ENCODE results near the gene TDO2.

TDO2 gene

DNA sequence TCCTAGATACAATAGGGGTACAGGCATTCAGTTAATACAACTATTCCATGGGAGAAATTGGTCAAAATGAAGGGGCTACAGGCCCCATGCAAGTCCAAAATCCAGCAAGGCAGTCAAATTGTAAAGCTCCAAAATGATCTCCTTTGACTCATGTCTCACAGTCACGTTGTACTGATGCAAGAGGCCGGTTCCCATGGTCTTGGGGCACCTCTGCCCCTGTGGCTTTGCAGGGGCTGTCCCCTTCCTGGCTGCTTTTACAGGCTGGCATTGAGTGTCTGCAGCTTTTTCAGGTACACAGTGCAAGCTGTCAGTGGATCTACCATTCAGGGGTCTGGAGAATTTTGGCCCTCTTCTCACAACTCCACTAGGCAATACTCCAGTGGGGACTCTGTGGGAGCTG lies 24.9 kb upstream of the TDO2 start:
- in situ Hi-C loops (cut with HindIII; ENCODE audit: low sequenced_read_pairs), result no loop called here
- H3K4me3 ChIP-seq (ENCODE audit: low read depth, low read length), result no peak overlapping the region
- TF ChIP-seq, protein P1, sequence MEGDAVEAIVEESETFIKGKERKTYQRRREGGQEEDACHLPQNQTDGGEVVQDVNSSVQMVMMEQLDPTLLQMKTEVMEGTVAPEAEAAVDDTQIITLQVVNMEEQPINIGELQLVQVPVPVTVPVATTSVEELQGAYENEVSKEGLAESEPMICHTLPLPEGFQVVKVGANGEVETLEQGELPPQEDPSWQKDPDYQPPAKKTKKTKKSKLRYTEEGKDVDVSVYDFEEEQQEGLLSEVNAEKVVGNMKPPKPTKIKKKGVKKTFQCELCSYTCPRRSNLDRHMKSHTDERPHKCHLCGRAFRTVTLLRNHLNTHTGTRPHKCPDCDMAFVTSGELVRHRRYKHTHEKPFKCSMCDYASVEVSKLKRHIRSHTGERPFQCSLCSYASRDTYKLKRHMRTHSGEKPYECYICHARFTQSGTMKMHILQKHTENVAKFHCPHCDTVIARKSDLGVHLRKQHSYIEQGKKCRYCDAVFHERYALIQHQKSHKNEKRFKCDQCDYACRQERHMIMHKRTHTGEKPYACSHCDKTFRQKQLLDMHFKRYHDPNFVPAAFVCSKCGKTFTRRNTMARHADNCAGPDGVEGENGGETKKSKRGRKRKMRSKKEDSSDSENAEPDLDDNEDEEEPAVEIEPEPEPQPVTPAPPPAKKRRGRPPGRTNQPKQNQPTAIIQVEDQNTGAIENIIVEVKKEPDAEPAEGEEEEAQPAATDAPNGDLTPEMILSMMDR (IDR thresholded peaks at IDR 0.05; ENCODE audit: low read depth, low read length), result no peak
- DNase-seq (ENCODE audit: low read depth, low spot score), result no peak

DNA sequence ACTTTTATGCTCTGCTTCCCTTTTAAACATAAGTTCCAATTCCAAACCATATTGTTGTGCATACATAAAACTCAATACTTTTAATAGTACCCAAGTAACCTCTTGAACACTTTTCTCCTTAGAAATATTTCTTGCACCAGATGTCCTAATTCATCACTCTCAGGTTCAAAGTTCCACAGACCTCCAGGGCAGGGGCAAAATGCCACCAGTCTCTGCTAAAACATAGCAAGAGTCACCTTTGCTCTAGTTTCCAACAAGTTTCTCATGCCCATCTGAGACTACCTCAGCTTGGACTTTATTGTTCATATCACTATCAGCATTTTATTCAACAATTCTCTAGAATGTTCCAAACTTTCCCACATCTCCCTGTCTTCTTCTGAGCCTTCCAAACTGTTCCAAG lies 23.7 kb upstream of the TDO2 start:
- in situ Hi-C loops (cut with HindIII; ENCODE audit: low sequenced_read_pairs), result no loop called here
- TF ChIP-seq, protein P1 (IDR thresholded peaks at IDR 0.05; ENCODE audit: low read depth, low read length), result no peak

DNA sequence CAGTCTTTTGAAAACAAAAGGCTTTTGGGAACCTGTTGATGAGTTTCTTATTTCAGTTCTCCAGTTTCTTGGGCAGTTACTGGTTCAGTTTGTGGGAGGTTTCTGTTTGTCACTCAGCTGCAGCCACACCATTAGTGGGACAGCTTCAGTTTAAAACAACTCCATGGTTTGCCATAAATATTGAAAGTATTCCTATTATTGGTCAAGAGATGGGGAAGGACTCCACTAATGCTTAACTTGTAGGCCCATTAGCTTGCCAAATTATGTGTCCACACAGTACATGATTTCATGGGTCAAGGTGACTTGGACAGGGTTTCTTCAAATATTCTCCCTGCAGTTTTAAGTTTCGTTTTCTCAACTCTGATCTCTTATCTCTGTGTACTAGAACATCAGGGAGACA lies 21.9 kb upstream of the TDO2 start:
- TF ChIP-seq, protein P1 (IDR thresholded peaks at IDR 0.05; ENCODE audit: low read depth, low read length), result no peak
- in situ Hi-C loops (cut with HindIII; ENCODE audit: low sequenced_read_pairs), result no loop called here
- no peak for DNase-seq (ENCODE audit: low read depth, low spot score)
- H3K4me3 ChIP-seq (ENCODE audit: low read depth, low read length), result no peak overlapping the region

More for the DNA sequence above, 23.7 kb upstream of the TDO2 start:
- DNase-seq (ENCODE audit: low read depth, low spot score), result no peak
- no peak overlapping the region for H3K4me3 ChIP-seq (ENCODE audit: low read depth, low read length)

DNA sequence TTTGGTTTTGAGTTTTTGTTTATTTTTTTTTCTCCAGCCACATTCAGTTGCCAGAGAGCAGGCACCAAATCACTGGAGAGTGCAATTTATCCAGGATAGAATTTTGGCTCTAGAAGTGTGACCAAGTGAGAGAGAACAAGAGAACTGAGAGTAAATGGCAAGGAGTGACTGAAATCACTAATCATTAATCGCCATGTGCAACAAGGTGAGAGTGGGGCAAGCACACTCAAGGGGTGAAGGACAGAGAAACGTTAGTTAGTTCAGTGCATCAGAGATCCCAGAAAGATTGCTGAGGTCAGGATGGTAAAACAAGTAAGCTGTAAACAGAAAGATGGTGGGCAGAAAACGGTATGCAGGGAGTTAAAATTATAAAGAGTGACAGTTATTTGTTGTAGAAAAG lies 19.6 kb upstream of the TDO2 start:
- no peak for DNase-seq (ENCODE audit: low read depth, low spot score)
- TF ChIP-seq, protein P1 (IDR thresholded peaks at IDR 0.05; ENCODE audit: low read depth, low read length), result no peak
- in situ Hi-C loops (cut with HindIII; ENCODE audit: low sequenced_read_pairs), result no loop called here
- H3K4me3 ChIP-seq (ENCODE audit: low read depth, low read length), result no peak overlapping the region

DNA sequence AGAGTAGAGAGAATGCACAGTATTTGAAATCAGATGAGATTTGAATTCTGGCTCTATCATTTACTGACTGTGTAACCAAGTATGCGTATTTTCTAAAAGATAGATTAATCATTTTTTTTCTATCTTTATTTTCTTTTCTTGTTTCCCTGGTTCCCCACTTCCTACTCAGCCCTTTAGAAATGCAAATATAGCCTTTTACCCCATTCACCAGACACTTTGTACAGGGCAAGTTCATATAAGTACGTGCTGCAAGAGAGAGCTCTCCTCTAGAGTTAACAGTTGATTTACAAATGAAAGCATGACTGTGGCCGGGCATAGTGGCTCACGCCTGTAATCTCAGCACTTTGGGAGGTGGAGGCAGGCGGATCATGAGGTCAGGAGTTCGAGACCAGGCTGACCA lies 17.8 kb upstream of the TDO2 start:
- in situ Hi-C loops (cut with HindIII; ENCODE audit: low sequenced_read_pairs), result no loop called here

DNA sequence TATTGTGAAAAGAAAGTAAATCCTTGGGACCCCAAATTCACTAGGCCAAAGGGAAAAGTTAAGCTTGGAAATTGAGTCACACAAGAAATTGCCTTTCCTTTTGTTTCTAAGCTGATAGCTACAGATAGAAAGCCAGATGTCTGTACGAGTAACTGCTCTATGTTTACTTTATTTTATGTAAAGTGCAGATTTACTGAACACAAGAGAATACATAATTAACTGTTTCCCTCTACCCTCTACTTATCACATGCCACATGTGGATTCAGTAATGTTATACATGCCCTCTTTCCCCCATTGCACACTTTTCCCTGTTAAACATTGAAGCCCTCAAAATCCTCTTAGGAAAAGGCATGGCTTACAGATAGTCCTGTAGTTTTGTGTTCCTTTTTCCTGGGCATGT lies 16.5 kb upstream of the TDO2 start:
- no peak for DNase-seq (ENCODE audit: low read depth, low spot score)
- TF ChIP-seq, protein P1 (IDR thresholded peaks at IDR 0.05; ENCODE audit: low read depth, low read length), result no peak
- H3K4me3 ChIP-seq (ENCODE audit: low read depth, low read length), result no peak overlapping the region
- in situ Hi-C loops (cut with HindIII; ENCODE audit: low sequenced_read_pairs), result no loop called here

More for the DNA sequence above, 17.8 kb upstream of the TDO2 start:
- no peak for DNase-seq (ENCODE audit: low read depth, low spot score)
- no peak overlapping the region for H3K4me3 ChIP-seq (ENCODE audit: low read depth, low read length)
- TF ChIP-seq, protein P1 (IDR thresholded peaks at IDR 0.05; ENCODE audit: low read depth, low read length), result no peak
